ENCODE measurements around the gene KCTD5. TPM values are rescaled to one million over a fixed set of nuclear protein-coding genes. Genes with fewer than 3 reads are reported as not detected.
"Not testable (repeated sequence)": the region's sequence is repeated elsewhere in the genome, so short reads cannot be mapped to it uniquely, and the experiment has no call there.

KCTD5 gene
- total and polyA plus RNA-seq, 2 of the 8 experiments (the other 6 are each of a cell fraction or from before 2014, with no cell fraction given): 26.6 to 31.8 TPM

DNA sequence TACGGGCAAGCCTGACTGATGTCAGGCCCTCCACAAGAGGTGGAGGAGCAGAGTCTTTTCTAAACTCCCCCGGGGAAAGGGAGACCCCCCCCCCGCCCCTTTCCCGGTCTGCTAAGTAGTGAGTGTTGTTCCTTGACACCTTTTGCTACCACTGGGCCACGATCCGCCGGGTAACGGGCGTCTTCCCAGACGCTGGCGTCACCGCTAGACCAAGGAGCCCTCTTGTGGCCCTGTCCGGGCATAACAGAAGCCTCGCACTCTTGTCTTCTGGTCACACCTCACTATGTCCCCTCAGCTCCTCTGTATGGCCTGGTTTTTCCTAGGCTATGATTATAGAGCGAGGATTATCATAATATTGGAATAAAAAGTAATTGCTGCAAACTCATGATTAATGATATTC is 12.3 kb upstream of the KCTD5 start:
- not testable (repeated sequence) for H3K4me3 ChIP-seq (ENCODE audit: extremely low read depth in 1 of 4, insufficient read depth in 2 of 4, low read depth in 3 of 4, low read length in 4 of 4); H3K4me2 ChIP-seq (ENCODE audit: insufficient read depth in 1 of 2, low read depth in 2 of 2, low read length in 2 of 2); H2AFZ ChIP-seq (ENCODE audit: low read length); H3K9ac ChIP-seq (replicated peaks in 1 of 4; ENCODE audit: extremely low read depth in 1 of 4, low read depth in 3 of 4, low read length in 3 of 4); H3K79me2 ChIP-seq (ENCODE audit: control insufficient read depth in 1 of 2, insufficient read depth in 2 of 2, low read length in 2 of 2); H3K36me3 ChIP-seq (ENCODE audit: control insufficient read depth in 2 of 4, insufficient read depth in 4 of 4, low read length in 3 of 4); H3K4ac ChIP-seq (replicated peaks; ENCODE audit: insufficient read length, low read depth, low read length); H2AK5ac ChIP-seq (ENCODE audit: low read depth, low read length); H2BK120ac ChIP-seq (replicated peaks; ENCODE audit: low read depth, low read length); H2BK5ac ChIP-seq (ENCODE audit: low read depth, low read length); H3K27ac ChIP-seq (ENCODE audit: low read depth, low read length); H4K91ac ChIP-seq (replicated peaks; ENCODE audit: insufficient read length, low read length); H4K5ac ChIP-seq (ENCODE audit: insufficient read length, low read depth, low read length); H3K27me3 ChIP-seq (replicated peaks in 1 of 4; ENCODE audit: control insufficient read depth in 3 of 4, extremely low read depth in 1 of 4, insufficient read depth in 3 of 4, low read length in 3 of 4); H3K14ac ChIP-seq (ENCODE audit: insufficient read length); H2BK12ac ChIP-seq (ENCODE audit: low read depth, low read length); H3K23me2 ChIP-seq (ENCODE audit: low read depth, low read length); H3K79me1 ChIP-seq (ENCODE audit: low read depth, low read length); H4K20me1 ChIP-seq (replicated peaks in 1 of 2; ENCODE audit: control insufficient read depth in 1 of 2, insufficient read depth in 2 of 2, low read length in 2 of 2); H2BK15ac ChIP-seq (ENCODE audit: low read length); H3K9me3 ChIP-seq (ENCODE audit: insufficient read depth in 2 of 2, low read depth in 1 of 2, low read length in 1 of 2); H3K18ac ChIP-seq (ENCODE audit: extremely low read depth, low read length); H3K23ac ChIP-seq (ENCODE audit: insufficient read length); H2BK20ac ChIP-seq (ENCODE audit: low read length); H4K8ac ChIP-seq (ENCODE audit: extremely low read depth, insufficient read depth, low read length); H3K56ac ChIP-seq (replicated peaks; ENCODE audit: insufficient read length, low read depth, low read length); H3K4me1 ChIP-seq (replicated peaks in 1 of 4; ENCODE audit: control insufficient read depth in 3 of 4, insufficient read depth in 4 of 4, low read length in 3 of 4); FAIRE-seq
- ChIA-PET CTCF (ENCODE audit: partially characterized antibody) (interaction anchor here (1.0 to 1.5 kb wide), 3 partner anchors 9 to 494 kb away, joined by 3 to 5 read pairs (median 4); no protein-coding TSS in a partner anchor), POLR2A (ENCODE audit: partially characterized antibody) (interaction anchor here (1.0 kb wide), 1 partner anchor 67 kb away, joined by 4 read pairs; no protein-coding TSS in a partner anchor)
- TF ChIP-seq JUND (IDR thresholded peaks at IDR 0.05; ENCODE audit: low read length) (0 out of 2 replicates have a peak, but pooled peaks have one; percentile 29), CREB1 (IDR thresholded peaks at IDR 0.05) (peak; percentile 65), RAD21 (IDR thresholded peaks at IDR 0.05 in 1 of 2, conservative IDR thresholded peaks at IDR 0.05 in 1 of 2; ENCODE audit: low read depth in 2 of 2, low read length in 2 of 2) (peak; percentile 56 to 59; a peak in 3 of 4 replicates), CTCF (IDR thresholded peaks at IDR 0.05; ENCODE audit: control extremely low read depth in 1 of 3, insufficient read depth in 1 of 3, low read depth in 1 of 3, low read length in 3 of 3) (peak; percentile 44 to 73 (median 65))
- WGBS, 2 experiments (ENCODE audit: extremely low coverage in 1 of 2, insufficient coverage in 1 of 2, insufficient read length in 1 of 2, insufficient replicate concordance in 2 of 2, low coverage in 1 of 2, low lambda C conversion rate in 2 of 2, missing lambda C conversion rate in 1 of 2): 39% methylated on average over 15 of the region's 15 CpGs; no CpG with 5 or more reads in 1 of the 2 experiments
- peak in 1 of 2 experiments; percentile 83 for DNase-seq (ENCODE audit: low read depth in 1 of 2, low spot score in 2 of 2)
